Mesenchymal stem cell (in vitro differentiated cells and primary cell): ENCODE results near the gene WDR12.
A peak's percentile ranks its signal among the peaks of the same experiment; 100 is the strongest.
"Not testable (repeated sequence)": the region's sequence is repeated elsewhere in the genome, so short reads cannot be mapped to it uniquely, and the experiment has no call there.

Experiments
- DNase-seq: peaks from one replicate; pipeline ENCODE4 v3.0.0-alpha.2; 2013
- H2AFZ ChIP-seq: one replicate; pipeline ENCODE4 v1.6.1; 2013; ENCODE audit warnings: low read depth, mild to moderate bottlenecking, control low read depth, inconsistent platforms, low read length, moderate library complexity
- H2AK5ac ChIP-seq: 2 replicates; pipeline ENCODE4 v1.6.1; 2013; ENCODE audit warnings: low read length, moderate library complexity, mild to moderate bottlenecking, inconsistent platforms; ENCODE audit not compliant: severe bottlenecking
- H2BK120ac ChIP-seq: one replicate; pipeline ENCODE4 v1.6.1; 2013; ENCODE audit warnings: low read depth, mild to moderate bottlenecking, inconsistent platforms, low read length, moderate library complexity
- H2BK12ac ChIP-seq, 2 experiments: one replicate each; pipeline ENCODE4 v1.6.1; 2013; ENCODE audit warnings: inconsistent platforms in 2 of 2, low read length in 2 of 2, mild to moderate bottlenecking in 2 of 2, moderate library complexity in 2 of 2, control low read depth in 1 of 2
- H2BK15ac ChIP-seq: one replicate; pipeline ENCODE4 v1.6.1; 2013; ENCODE audit warnings: mild to moderate bottlenecking, low read depth, inconsistent platforms; ENCODE audit not compliant: poor library complexity, severe bottlenecking
- H2BK5ac ChIP-seq: 2 replicates; pipeline ENCODE4 v1.6.1; 2013; ENCODE audit warnings: low read depth, mild to moderate bottlenecking, low read length, control low read depth, inconsistent platforms; ENCODE audit not compliant: poor library complexity, severe bottlenecking
- H3K14ac ChIP-seq, 2 experiments: one replicate each; pipeline ENCODE4 v1.6.1; 2013; ENCODE audit warnings: inconsistent platforms in 2 of 2, low read length in 2 of 2, control low read depth in 1 of 2, mild to moderate bottlenecking in 1 of 2, moderate library complexity in 1 of 2
- H3K18ac ChIP-seq, 2 experiments: one replicate each; pipeline ENCODE4 v1.6.1; 2013; ENCODE audit warnings: inconsistent platforms in 2 of 2, low read length in 2 of 2, control low read depth in 1 of 2, low read depth in 1 of 2, mild to moderate bottlenecking in 1 of 2
- H3K23ac ChIP-seq, 2 experiments: one replicate each; pipeline ENCODE4 v1.6.1; 2013; ENCODE audit warnings: inconsistent platforms in 2 of 2, low read length in 2 of 2, mild to moderate bottlenecking in 2 of 2, moderate library complexity in 2 of 2, control low read depth in 1 of 2
- H3K27ac ChIP-seq: 2 replicates; pipeline ENCODE4 v1.5.1; 2013; ENCODE audit warnings: mild to moderate bottlenecking, moderate library complexity, low read length, control low read depth, inconsistent platforms; ENCODE audit not compliant: poor library complexity, severe bottlenecking
- H3K27me3 ChIP-seq, 2 experiments: 2 replicates each; pipeline versions ENCODE4 v1.6.1 to v1.7.0; 2013; ENCODE audit warnings: low read length in 2 of 2, mild to moderate bottlenecking in 2 of 2, moderate library complexity in 2 of 2, control low read depth in 1 of 2, inconsistent platforms in 1 of 2; ENCODE audit not compliant: control insufficient read depth in 1 of 2, insufficient read depth in 1 of 2
- H3K36me3 ChIP-seq, 2 experiments: 2 replicates each; pipeline versions ENCODE4 v1.6.1 to v1.7.0; 2013; ENCODE audit warnings: low read length in 2 of 2, control low read depth in 1 of 2, inconsistent platforms in 1 of 2, low read depth in 1 of 2, mild to moderate bottlenecking in 1 of 2; ENCODE audit not compliant: insufficient read depth in 2 of 2, control insufficient read depth in 1 of 2
- H3K4ac ChIP-seq, 2 experiments: one replicate each; pipeline ENCODE4 v1.6.1; 2013; ENCODE audit warnings: inconsistent platforms in 2 of 2, low read length in 2 of 2, mild to moderate bottlenecking in 2 of 2, moderate library complexity in 2 of 2, control low read depth in 1 of 2, low read depth in 1 of 2
- H3K4me1 ChIP-seq: 2 replicates; pipeline ENCODE4 v1.6.1; 2013; ENCODE audit warnings: low read depth, low read length, control low read depth; ENCODE audit not compliant: control insufficient read depth, insufficient read depth
- H3K4me2 ChIP-seq: 2 replicates; pipeline ENCODE4 v1.6.1; 2013; ENCODE audit warnings: low read length, mild to moderate bottlenecking, inconsistent platforms; ENCODE audit not compliant: poor library complexity, severe bottlenecking
- H3K4me3 ChIP-seq, 2 experiments: 2 replicates each; pipeline versions ENCODE4 v1.5.1 to v1.7.0; 2013; ENCODE audit warnings: low read length in 2 of 2, mild to moderate bottlenecking in 2 of 2, control low read depth in 1 of 2, low read depth in 1 of 2; ENCODE audit not compliant: insufficient read depth in 1 of 2
- H3K79me1 ChIP-seq: replicated peaks from 2 replicates; pipeline ENCODE4 v1.6.1; 2013; ENCODE audit warnings: mild to moderate bottlenecking, control low read depth, low read length, inconsistent platforms; ENCODE audit not compliant: poor library complexity, severe bottlenecking
- H3K9ac ChIP-seq: 2 replicates; pipeline ENCODE4 v1.7.0; 2013; ENCODE audit warnings: mild to moderate bottlenecking, low read length, moderate library complexity
- H3K9me3 ChIP-seq: 2 replicates; pipeline ENCODE4 v1.7.0; 2013; ENCODE audit warnings: mild to moderate bottlenecking, low read length; ENCODE audit not compliant: control insufficient read depth
- H4K8ac ChIP-seq: one replicate; pipeline ENCODE4 v1.6.1; 2013; ENCODE audit warnings: inconsistent platforms, mild to moderate bottlenecking, low read length, moderate library complexity
- H4K91ac ChIP-seq: one replicate; pipeline ENCODE4 v1.6.1; 2013; ENCODE audit warnings: mild to moderate bottlenecking, low read length, inconsistent platforms
- WGBS: methylation state at CpG from one replicate; pipeline ENCODE4 v1.1.7; 2013; ENCODE audit warnings: mixed read lengths; 5-methylcytosine and 5-hydroxymethylcytosine counted together

Gene WDR12

DNA sequence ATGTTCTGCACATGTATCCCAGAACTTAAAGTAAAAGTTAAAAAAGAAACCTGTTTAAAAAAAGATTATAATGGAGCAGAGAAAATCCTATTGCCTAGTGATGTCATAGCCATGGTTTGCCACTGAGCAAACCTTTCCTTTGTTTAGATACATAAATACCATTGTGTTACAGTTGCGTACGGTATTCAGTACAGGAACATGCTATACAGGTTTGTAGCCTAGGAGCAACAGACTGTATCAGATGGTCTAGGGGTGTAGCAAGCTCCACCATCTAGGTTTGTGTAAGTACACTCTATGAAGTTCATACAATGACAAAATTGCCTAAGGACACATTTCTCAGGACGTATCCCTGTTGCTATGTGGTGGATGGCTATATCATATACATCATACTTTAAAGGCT, 52.9 kb downstream of the WDR12 start:
- H3K9me3 ChIP-seq: no peaks in the 10 kb centered on the region
- no peak overlapping the region for H3K4ac ChIP-seq
- H2BK120ac ChIP-seq: no peak overlapping the region
- no peak overlapping the region for H3K27ac ChIP-seq
- no peak overlapping the region for H2BK15ac ChIP-seq
- H3K4me3 ChIP-seq: no peak overlapping the region
- no peak overlapping the region for H4K8ac ChIP-seq
- no peaks in the 10 kb centered on the region for H3K4me1 ChIP-seq
- WGBS: 90% methylated on average over 3 of the region's 3 CpGs
- no peak overlapping the region for H3K4me2 ChIP-seq
- H2AK5ac ChIP-seq: no peak overlapping the region
- no peak overlapping the region for H3K18ac ChIP-seq
- no peaks in the 10 kb centered on the region for H3K27me3 ChIP-seq
- no peak overlapping the region for H4K91ac ChIP-seq
- no peak overlapping the region for H3K14ac ChIP-seq
- H2BK12ac ChIP-seq: no peak overlapping the region
- H2AFZ ChIP-seq: no peak overlapping the region
- no peak overlapping the region for H3K9ac ChIP-seq
- H3K79me1 ChIP-seq: no peaks in the 10 kb centered on the region
- DNase-seq: no peak
- no peaks in the 10 kb centered on the region for H3K36me3 ChIP-seq
- H3K23ac ChIP-seq: no peak overlapping the region
- H2BK5ac ChIP-seq: no peak overlapping the region

DNA sequence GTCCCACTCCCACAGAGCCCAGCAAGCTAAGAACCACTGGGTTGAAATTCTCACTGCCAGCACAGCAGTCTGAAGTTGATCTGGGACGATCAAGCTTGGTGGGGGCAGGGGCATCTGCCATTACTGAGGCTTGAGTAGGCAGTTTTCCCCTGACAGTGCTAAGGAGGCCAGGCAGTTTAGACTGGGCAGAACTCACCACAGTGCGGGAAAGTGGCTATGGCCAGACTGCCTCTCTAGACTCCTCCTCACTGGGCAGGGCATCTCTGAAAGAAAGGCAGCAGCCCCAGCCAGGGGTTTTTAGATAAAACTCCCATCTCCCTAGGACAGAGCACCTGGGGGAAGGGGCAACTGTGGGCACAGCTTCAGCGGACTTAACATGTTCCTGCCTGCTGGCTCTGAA, 62.1 kb downstream of the WDR12 start:
- not testable (repeated sequence) for H2BK12ac ChIP-seq, H3K9me3 ChIP-seq, H3K36me3 ChIP-seq, H4K91ac ChIP-seq, H2AK5ac ChIP-seq, H3K4me2 ChIP-seq, H3K4ac ChIP-seq, H3K79me1 ChIP-seq, H3K9ac ChIP-seq, H2AFZ ChIP-seq, H2BK15ac ChIP-seq, H3K27ac ChIP-seq, H2BK120ac ChIP-seq, H3K27me3 ChIP-seq, H3K4me1 ChIP-seq, H3K4me3 ChIP-seq, H3K14ac ChIP-seq, H2BK5ac ChIP-seq, DNase-seq, H3K23ac ChIP-seq
- Histone ChIP-seq H3K18ac (peak overlapping the region in 1 of 2 experiments; percentile 24), H4K8ac (peak overlapping the region; percentile 4)
- WGBS: 73% methylated on average over 3 of the region's 3 CpGs

DNA sequence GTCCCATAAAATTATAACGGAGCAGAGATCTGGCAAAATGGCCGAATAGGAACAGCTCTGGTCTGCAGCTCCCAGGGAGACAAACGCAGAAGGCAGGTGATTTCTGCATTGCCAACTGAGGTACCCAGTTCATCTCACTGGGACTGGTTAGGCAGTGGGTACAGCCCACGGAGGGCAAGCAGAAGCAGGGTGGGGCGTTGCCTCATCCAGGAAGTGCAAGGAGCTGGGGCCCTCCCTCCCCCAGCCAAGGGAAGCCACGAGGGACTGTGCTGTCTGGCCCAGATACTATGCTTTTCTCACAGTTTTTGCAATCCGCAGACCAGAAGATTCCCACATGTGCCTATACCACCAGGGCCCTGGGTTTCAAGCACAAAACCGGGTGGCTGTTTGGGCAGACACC, 62.7 kb downstream of the WDR12 start:
- H3K27me3 ChIP-seq: no peaks in the 10 kb centered on the region
- no peaks in the 10 kb centered on the region for H3K79me1 ChIP-seq
- no peaks in the 10 kb centered on the region for H3K4me1 ChIP-seq
- no peak overlapping the region for H2BK5ac ChIP-seq
- no peak overlapping the region for H2AFZ ChIP-seq
- H3K4me2 ChIP-seq: no peak overlapping the region
- H3K4ac ChIP-seq: no peak overlapping the region
- no peak overlapping the region for H2BK15ac ChIP-seq
- 76% methylated on average over 8 of the region's 8 CpGs for WGBS
- H3K23ac ChIP-seq: no peak overlapping the region
- H3K27ac ChIP-seq: no peak overlapping the region
- H3K36me3 ChIP-seq: no peaks in the 10 kb centered on the region
- no peak overlapping the region for H3K9ac ChIP-seq
- DNase-seq: no peak
- H3K4me3 ChIP-seq: no peak overlapping the region
- no peak overlapping the region for H2BK120ac ChIP-seq
- H4K91ac ChIP-seq: no peak overlapping the region
- peak overlapping the region; percentile 75 for H4K8ac ChIP-seq
- H3K14ac ChIP-seq: no peak overlapping the region
- H3K9me3 ChIP-seq: peaks cover 3% of the 10 kb centered on the region
- no peak overlapping the region for H2AK5ac ChIP-seq
- H2BK12ac ChIP-seq: no peak overlapping the region
- no peak overlapping the region for H3K18ac ChIP-seq

DNA sequence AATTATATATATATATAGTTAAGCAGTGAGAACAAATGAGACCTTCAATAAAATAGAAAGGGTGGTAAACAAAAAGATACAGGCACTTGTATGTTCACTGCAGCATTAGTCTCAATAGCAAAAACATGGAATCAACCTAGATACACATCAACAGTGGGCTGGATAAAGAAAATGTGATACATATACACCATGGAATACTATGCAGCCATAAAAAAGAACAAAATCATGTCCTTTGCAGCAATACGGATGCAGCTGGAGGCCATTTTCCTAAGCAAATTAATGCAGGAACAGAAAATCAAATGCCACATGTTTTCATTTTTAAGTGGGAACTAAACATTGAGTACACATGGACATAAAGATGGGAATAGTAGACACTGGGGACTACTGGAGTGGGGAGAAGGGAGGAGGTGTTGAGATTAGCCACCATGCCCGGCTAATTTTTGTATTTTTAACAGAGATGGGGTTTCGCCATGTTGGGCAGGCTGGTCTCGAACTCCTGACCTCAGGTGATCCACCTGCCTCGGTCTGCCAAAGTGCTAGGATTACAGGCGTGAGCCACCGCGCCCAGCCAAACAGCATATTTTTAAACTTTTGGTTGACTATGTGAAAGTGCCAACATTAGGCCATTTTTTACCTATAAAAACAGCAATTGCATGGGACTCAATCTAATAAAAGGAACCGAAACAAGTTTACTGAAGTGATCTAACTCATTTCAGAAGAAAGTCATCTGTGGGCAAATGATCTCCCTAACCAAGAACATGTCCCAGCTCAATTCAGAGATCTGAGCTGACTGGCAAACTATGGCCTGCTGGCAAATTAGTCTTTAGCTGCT, 63.6 kb downstream of the WDR12 start:
- DNase-seq: no peak
- no peak overlapping the region for H2BK15ac ChIP-seq
- no peaks in the 10 kb centered on the region for H3K27me3 ChIP-seq
- no peak overlapping the region for H2BK120ac ChIP-seq
- no peak overlapping the region for H3K27ac ChIP-seq
- 92% methylated on average over 8 of the region's 9 CpGs for WGBS
- H3K4me1 ChIP-seq: no peaks in the 10 kb centered on the region
- no peak overlapping the region for H2AK5ac ChIP-seq
- H3K18ac ChIP-seq: no peak overlapping the region
- H3K36me3 ChIP-seq: no peaks in the 10 kb centered on the region
- H2BK5ac ChIP-seq: no peak overlapping the region
- H4K91ac ChIP-seq: no peak overlapping the region
- H3K23ac ChIP-seq: no peak overlapping the region
- H2AFZ ChIP-seq: no peak overlapping the region
- no peak overlapping the region for H3K4ac ChIP-seq
- H3K9ac ChIP-seq: no peak overlapping the region
- peaks cover 12% of the 10 kb centered on the region for H3K9me3 ChIP-seq
- no peaks in the 10 kb centered on the region for H3K79me1 ChIP-seq
- no peak overlapping the region for H3K14ac ChIP-seq
- no peak overlapping the region for H2BK12ac ChIP-seq
- H3K4me3 ChIP-seq: no peak overlapping the region
- no peak overlapping the region for H4K8ac ChIP-seq
- H3K4me2 ChIP-seq: no peak overlapping the region
